HG03432 (cell line): Measurements from ENCODE around the gene DLG4.
"Not testable (repeated sequence)": the region's sequence is repeated elsewhere in the genome, so short reads cannot be mapped to it uniquely, and the experiment has no call there.

Source experiments
- ATAC-seq: cut with Tn5 transposase; IDR thresholded peaks from one replicate; pipeline ENCODE4 v1.9.1; 2021; ENCODE audit warnings: mild to moderate bottlenecking, moderate library complexity; ENCODE audit not compliant: unreplicated experiment

DLG4 gene

GRCh38 chr17:7249830-7250229 lies 30.2 kb upstream of the DLG4 start:
- no peak for ATAC-seq

- no peak for ATAC-seq
Measured at GRCh38 chr17:7249214-7249613, 29.6 kb upstream of the DLG4 start.

- ATAC-seq, result no peak
Measured at GRCh38 chr17:7248796-7249195, 29.2 kb upstream of the DLG4 start.

- no peak for ATAC-seq
Measured at GRCh38 chr17:7246779-7247178, 27.1 kb upstream of the DLG4 start.

- ATAC-seq, result not testable (repeated sequence)
Measured at GRCh38 chr17:7243838-7244237, 24.2 kb upstream of the DLG4 start.

- no peak for ATAC-seq
Measured at GRCh38 chr17:7243453-7243729, 23.8 kb upstream of the DLG4 start.

- ATAC-seq, result peak; percentile 45
Measured at GRCh38 chr17:7242717-7243452, 23.2 kb upstream of the DLG4 start.

GRCh38 chr17:7241783-7242716 lies 22.4 kb upstream of the DLG4 start, which contains the start of gene GABARAP:
TSS of gene GABARAP (minus strand) at chr17:7242449. CDS start at chr17:7242330, 119 bp downstream.
- peak; percentile 26 for ATAC-seq

- ATAC-seq, result no peak
Measured at GRCh38 chr17:7241090-7241733, 21.6 kb upstream of the DLG4 start.

- ATAC-seq, result no peak
Measured at GRCh38 chr17:7240375-7240774, 20.7 kb upstream of the DLG4 start.

- peak; percentile 41 for ATAC-seq
Measured at GRCh38 chr17:7239091-7240027, 19.7 kb upstream of the DLG4 start, which contains the start of gene PHF23. TSS of gene PHF23 (minus strand) at chr17:7239457. CDS start at chr17:7239279, 178 bp downstream.

- no peak for ATAC-seq
Measured at GRCh38 chr17:7238420-7239090, 18.9 kb upstream of the DLG4 start.

GRCh38 chr17:7237761-7238419 lies 18.3 kb upstream of the DLG4 start:
- ATAC-seq, result peak; percentile 18

GRCh38 chr17:7237266-7237760 lies 17.7 kb upstream of the DLG4 start:
- no peak for ATAC-seq

GRCh38 chr17:7236808-7237207 lies 17.2 kb upstream of the DLG4 start:
- ATAC-seq, result no peak

- ATAC-seq, result no peak
Measured at GRCh38 chr17:7235693-7236665, 16.3 kb upstream of the DLG4 start.

GRCh38 chr17:7234083-7234951 lies 14.7 kb upstream of the DLG4 start, which contains the start of gene DVL2:
TSS of gene DVL2 (minus strand) at chr17:7234517. CDS start at chr17:7234262, 255 bp downstream.
- peak; percentile 50 for ATAC-seq
